Body of pancreas (tissue), 4 donors: ENCODE data around the gene IFNA10.

Experiments
- CTCF ChIP-seq, 7 experiments: fragments of 450-650 bp in 4 of 7; fragments of 200-600 bp in 3 of 7; sonication (generic) in 3 of 7; IDR thresholded peaks; one replicate each; pipeline ENCODE4 v1.5.1; 2016 to 2019; ENCODE audit warnings: antibody characterized with exemption in 7 of 7
- POLR2A ChIP-seq, 3 donors: fragments of 450-650 bp; IDR thresholded peaks; one replicate each; pipeline ENCODE4 v1.6.1; 2016; ENCODE audit warnings: antibody characterized with exemption in 3 of 3, mild to moderate bottlenecking in 2 of 3

GRCh38 chr9:21251638-21252037 lies 44.7 kb upstream of the IFNA10 start:
- no peak for TF ChIP-seq CTCF (IDR thresholded peaks at IDR 0.05)
- no peak for TF ChIP-seq POLR2A (IDR thresholded peaks at IDR 0.05)
